ENCODE results near the gene SCARF2.

- no peak for TF ChIP-seq CTCF (IDR thresholded peaks at IDR 0.05; ENCODE audit: low read length)
- TF ChIP-seq EZH2 (IDR thresholded peaks at IDR 0.05; ENCODE audit: borderline replicate concordance, low read length) = no peak
Observed at GRCh38 chr22:20384171-20384570, 53.5 kb downstream of the SCARF2 start.
